ENCODE results near the gene ATG2A. TPM values are rescaled to one million over a fixed set of nuclear protein-coding genes. Genes with fewer than 3 reads are reported as not detected.

The ATG2A gene
- total RNA-seq, 4 donors from 2014 or later, result 73.8 to 118 (median 91.2) TPM

GRCh38 chr11:64870176-64870892, 46.7 kb downstream of the ATG2A start:
- no peak overlapping the region for H3K4me3 ChIP-seq (ENCODE audit: low read depth, poor library complexity, severe bottlenecking)
- TF ChIP-seq POLR2A (IDR thresholded peaks at IDR 0.05), result no peak
- no peak for TF ChIP-seq CTCF (IDR thresholded peaks at IDR 0.05)
- DNase-seq (ENCODE audit: low spot score in 2 of 2), result no peak
- 65 to 66% methylated on average over 15 of the region's 19 CpGs for whole genome bisulfite sequencing, 2 donors
- intact Hi-C loops (cut with DNase I; ENCODE audit: low total_unique reads), result no loop called here

- intact Hi-C loops (cut with DNase I; ENCODE audit: low total_unique reads), result no loop called here
- 82 to 85% methylated on average over 8 to 9 of the region's 9 CpGs for WGBS, 2 donors
- TF ChIP-seq POLR2A (IDR thresholded peaks at IDR 0.05), result no peak
- TF ChIP-seq CTCF (IDR thresholded peaks at IDR 0.05), result no peak
- no peak for DNase-seq (ENCODE audit: low spot score in 2 of 2)
- H3K4me3 ChIP-seq (ENCODE audit: low read depth, poor library complexity, severe bottlenecking), result no peak overlapping the region
Measured at GRCh38 chr11:64869571-64870175, 47.3 kb downstream of the ATG2A start.

- DNase-seq (ENCODE audit: low spot score in 2 of 2), result no peak
- WGBS, 2 donors, result 39 to 42% methylated on average over 21 of the region's 21 CpGs
- no peak overlapping the region for H3K4me3 ChIP-seq (ENCODE audit: low read depth, poor library complexity, severe bottlenecking)
- intact Hi-C loops (cut with DNase I; ENCODE audit: low total_unique reads), result no loop called here
- TF ChIP-seq POLR2A (IDR thresholded peaks at IDR 0.05) (no peak), CTCF (IDR thresholded peaks at IDR 0.05) (no peak)
Measured at GRCh38 chr11:64868904-64869570, 48.0 kb downstream of the ATG2A start.

GRCh38 chr11:64867748-64868462, 49.1 kb downstream of the ATG2A start:
- no peak for TF ChIP-seq POLR2A (IDR thresholded peaks at IDR 0.05)
- WGBS, 2 donors, result 62 to 70% methylated on average over 28 of the region's 28 CpGs
- intact Hi-C loops (cut with DNase I; ENCODE audit: low total_unique reads), result no loop called here
- no peak for DNase-seq (ENCODE audit: low spot score in 2 of 2)
- no peak overlapping the region for H3K4me3 ChIP-seq (ENCODE audit: low read depth, poor library complexity, severe bottlenecking)

GRCh38 chr11:64866173-64866491, 50.9 kb downstream of the ATG2A start:
- intact Hi-C loops (cut with DNase I; ENCODE audit: low total_unique reads), result no loop called here
- WGBS, 2 donors, result 89 to 97% methylated on average over 4 of the region's 4 CpGs
- TF ChIP-seq CTCF (IDR thresholded peaks at IDR 0.05) (no peak), POLR2A (IDR thresholded peaks at IDR 0.05) (no peak)
- H3K4me3 ChIP-seq (ENCODE audit: low read depth, poor library complexity, severe bottlenecking), result no peak overlapping the region
- DNase-seq (ENCODE audit: low spot score in 2 of 2), result no peak
